Testis (tissue), 3 donors: Measurements from ENCODE around the gene PHF2. TPM values are rescaled to one million over a fixed set of nuclear protein-coding genes. Genes with fewer than 3 reads are reported as not detected.
A peak's percentile ranks its signal among the peaks of the same experiment; 100 is the strongest.

Experiments
- DNase-seq: peaks from one replicate; pipeline ENCODE4 v3.0.0-alpha.2; 2019
- H3K27ac ChIP-seq, 2 donors: fragments of 200-600 bp; sonication (generic); one replicate each; pipeline ENCODE4 v1.5.1; 2019
- H3K27me3 ChIP-seq: fragments of 200-600 bp; sonication (generic); one replicate; pipeline ENCODE4 v1.5.1; 2019
- H3K36me3 ChIP-seq: fragments of 200-600 bp; sonication (generic); one replicate; pipeline ENCODE4 v1.5.1; 2017; ENCODE audit warnings: low read depth; ENCODE audit errors: missing control alignments
- H3K4me1 ChIP-seq: fragments of 200-600 bp; sonication (generic); one replicate; pipeline ENCODE4 v1.5.1; 2019
- H3K4me3 ChIP-seq, 2 donors: fragments of 200-600 bp; sonication (generic); one replicate each; pipeline ENCODE4 v1.5.1; 2017 to 2019
- H3K9me3 ChIP-seq: fragments of 200-600 bp; sonication (generic); one replicate; pipeline ENCODE4 v1.5.1; 2017
- POLR2A ChIP-seq: fragments of 450-650 bp; IDR thresholded peaks from one replicate; pipeline ENCODE4 v1.6.1; 2017; ENCODE audit warnings: antibody characterized with exemption, mild to moderate bottlenecking, moderate library complexity
- WGBS, 2 donors: methylation state at CpG; one replicate each; pipeline ENCODE4 v1.1.5; 2018; 5-methylcytosine and 5-hydroxymethylcytosine counted together
- intact Hi-C: fragments of 100-400 bp; cut with DNase I; formaldehyde crosslinking; loops from one replicate; pipeline ENCODE4 v1.15.1; 2023; ENCODE audit warnings: low total_unique reads
- polyA plus RNA-seq: library from polyadenylated mRNA; stranded (reverse); fragments of 350-450 nt; fragmentation: Illumina TruSeq; extraction: RNeasy Lipid Tissue Mini Kit (QIAGEN cat#74804); gene quantifications from one replicate; pipeline ENCODE4 v1.2.3, GENCODE V29; 2014; ENCODE audit warnings: low read depth, low replicate concordance; ENCODE audit not compliant: insufficient read depth
- total RNA-seq, 2 donors: library from RNA; depleted of rRNA; stranded (reverse); fragments of >200 nt; gene quantifications; one replicate each; pipeline ENCODE4 v1.2.3, GENCODE V29; 2016
- TF ChIP-seq, protein P1 (sequence below), 3 experiments: fragments of 450-650 bp in 2 of 3; fragments of 200-600 bp in 1 of 3; sonication (generic) in 1 of 3; IDR thresholded peaks; one replicate each; pipeline ENCODE4 v1.5.1; 2016 to 2019; ENCODE audit warnings: antibody characterized with exemption in 3 of 3, mild to moderate bottlenecking in 2 of 3, moderate library complexity in 1 of 3

Gene PHF2
- total and polyA plus RNA-seq, 3 donors from 2014 or later: 19.6 to 22.1 (median 20.6) TPM

DNA sequence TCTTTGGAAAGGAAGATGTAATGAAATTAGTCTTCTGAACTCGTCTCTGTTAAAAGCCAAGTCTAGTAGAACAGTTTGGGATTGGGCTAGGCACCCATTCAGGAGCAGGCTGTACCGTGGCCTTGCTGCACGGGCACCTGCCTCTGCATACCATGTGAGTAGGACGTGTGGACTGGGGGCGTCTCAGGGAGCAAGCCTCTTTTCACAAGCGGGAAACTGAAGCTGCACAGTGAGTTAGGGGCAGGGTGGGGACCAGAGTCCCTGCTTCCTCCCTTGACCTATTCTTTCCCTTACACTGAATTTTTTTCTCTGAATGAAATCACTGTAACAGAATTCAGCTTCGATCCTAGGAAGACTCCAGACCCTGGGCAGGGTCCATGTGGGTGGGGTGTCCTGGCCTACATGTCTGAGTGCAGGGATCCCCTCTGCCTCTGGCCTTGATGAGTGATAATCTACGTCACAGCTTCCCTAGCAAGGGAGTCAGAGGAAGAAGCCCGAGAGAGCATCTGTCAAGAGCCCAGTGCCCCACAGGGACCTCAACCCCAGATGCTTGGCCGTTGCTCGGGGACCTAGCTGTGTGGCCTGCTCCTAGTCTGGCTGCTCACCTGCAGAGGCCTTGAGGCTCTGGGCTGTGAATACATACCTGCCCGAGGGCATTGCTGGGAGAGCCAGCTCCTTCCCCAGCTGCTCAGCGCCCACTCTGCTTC lies 15.1 kb downstream of the PHF2 start:
- TF ChIP-seq, protein P1, sequence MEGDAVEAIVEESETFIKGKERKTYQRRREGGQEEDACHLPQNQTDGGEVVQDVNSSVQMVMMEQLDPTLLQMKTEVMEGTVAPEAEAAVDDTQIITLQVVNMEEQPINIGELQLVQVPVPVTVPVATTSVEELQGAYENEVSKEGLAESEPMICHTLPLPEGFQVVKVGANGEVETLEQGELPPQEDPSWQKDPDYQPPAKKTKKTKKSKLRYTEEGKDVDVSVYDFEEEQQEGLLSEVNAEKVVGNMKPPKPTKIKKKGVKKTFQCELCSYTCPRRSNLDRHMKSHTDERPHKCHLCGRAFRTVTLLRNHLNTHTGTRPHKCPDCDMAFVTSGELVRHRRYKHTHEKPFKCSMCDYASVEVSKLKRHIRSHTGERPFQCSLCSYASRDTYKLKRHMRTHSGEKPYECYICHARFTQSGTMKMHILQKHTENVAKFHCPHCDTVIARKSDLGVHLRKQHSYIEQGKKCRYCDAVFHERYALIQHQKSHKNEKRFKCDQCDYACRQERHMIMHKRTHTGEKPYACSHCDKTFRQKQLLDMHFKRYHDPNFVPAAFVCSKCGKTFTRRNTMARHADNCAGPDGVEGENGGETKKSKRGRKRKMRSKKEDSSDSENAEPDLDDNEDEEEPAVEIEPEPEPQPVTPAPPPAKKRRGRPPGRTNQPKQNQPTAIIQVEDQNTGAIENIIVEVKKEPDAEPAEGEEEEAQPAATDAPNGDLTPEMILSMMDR (IDR thresholded peaks at IDR 0.05): no peak
- no peak for TF ChIP-seq POLR2A
- DNase-seq: no peak
- no peak overlapping the region for H3K27ac ChIP-seq
- no peak overlapping the region for H3K4me3 ChIP-seq
- intact Hi-C loops: no loop called here
- no peaks in the 10 kb centered on the region for H3K27me3 ChIP-seq
- H3K36me3 ChIP-seq: no peaks in the 10 kb centered on the region
- no peaks in the 10 kb centered on the region for H3K9me3 ChIP-seq
- WGBS, 2 donors: 49 to 70% methylated on average over 13 of the region's 13 CpGs
- H3K4me1 ChIP-seq: peaks cover 7% of the 10 kb centered on the region

DNA sequence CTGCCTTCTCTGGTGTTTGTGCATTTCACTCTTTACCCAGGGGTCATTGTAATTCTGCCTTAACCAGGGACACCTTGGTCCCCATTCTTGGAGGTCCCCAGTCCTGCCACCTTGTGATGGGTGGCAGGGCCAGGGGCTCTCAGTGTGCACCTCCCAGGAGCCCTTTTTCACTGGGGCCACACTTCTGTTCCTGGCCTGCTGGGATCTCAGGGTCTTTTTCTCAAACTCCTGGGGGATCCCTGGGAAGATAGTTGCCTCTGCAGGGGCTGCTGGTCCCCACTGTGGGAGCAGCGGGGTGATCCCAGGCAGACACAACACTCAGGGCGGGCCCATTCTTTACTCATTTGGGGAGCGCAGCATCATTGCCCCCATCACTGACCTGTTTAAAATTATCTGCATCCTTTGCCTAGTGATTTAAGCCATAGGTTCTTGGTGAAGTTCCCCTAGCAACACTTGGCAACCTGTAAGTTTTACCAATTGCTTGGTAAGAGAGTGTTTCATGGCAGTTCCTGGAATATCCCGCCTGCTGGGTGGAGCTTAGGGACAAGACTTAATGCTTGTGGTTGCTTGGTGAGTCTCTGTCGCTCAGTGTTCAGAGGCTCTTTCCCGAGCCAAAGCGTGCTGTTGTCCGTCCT lies 15.7 kb downstream of the PHF2 start:
- TF ChIP-seq, protein P1 (IDR thresholded peaks at IDR 0.05): no peak
- no peak for TF ChIP-seq POLR2A
- Histone ChIP-seq H3K4me1 (peaks cover 7% of the 10 kb centered on the region), H3K27me3 (no peaks in the 10 kb centered on the region), H3K27ac (no peak overlapping the region), H3K9me3 (no peaks in the 10 kb centered on the region), H3K4me3 (no peak overlapping the region), H3K36me3 (no peaks in the 10 kb centered on the region)
- intact Hi-C loops: no loop called here
- DNase-seq: no peak
- 83 to 94% methylated on average over 8 of the region's 8 CpGs for WGBS, 2 donors

DNA sequence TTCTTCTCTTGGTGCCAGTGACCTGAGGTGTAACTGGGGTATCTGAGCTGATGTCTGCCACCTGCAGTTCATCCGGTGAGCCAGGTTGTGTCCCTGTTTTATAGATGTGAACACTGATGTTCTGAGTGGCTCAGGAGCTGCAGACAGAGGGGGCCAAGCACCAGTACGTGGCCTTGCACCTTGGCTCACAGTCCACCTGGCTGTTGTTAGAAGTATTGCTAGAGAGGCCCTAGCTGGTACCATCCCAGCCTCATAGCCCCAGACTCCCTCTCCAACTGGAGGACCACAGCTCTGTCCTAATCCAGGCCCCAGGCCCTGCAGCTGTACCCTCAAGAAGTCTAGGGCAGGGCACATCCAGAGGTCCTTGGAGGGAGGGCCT lies 16.2 kb downstream of the PHF2 start:
- WGBS, 2 donors: 80 to 92% methylated on average over 1 to 2 of the region's 2 CpGs

DNA sequence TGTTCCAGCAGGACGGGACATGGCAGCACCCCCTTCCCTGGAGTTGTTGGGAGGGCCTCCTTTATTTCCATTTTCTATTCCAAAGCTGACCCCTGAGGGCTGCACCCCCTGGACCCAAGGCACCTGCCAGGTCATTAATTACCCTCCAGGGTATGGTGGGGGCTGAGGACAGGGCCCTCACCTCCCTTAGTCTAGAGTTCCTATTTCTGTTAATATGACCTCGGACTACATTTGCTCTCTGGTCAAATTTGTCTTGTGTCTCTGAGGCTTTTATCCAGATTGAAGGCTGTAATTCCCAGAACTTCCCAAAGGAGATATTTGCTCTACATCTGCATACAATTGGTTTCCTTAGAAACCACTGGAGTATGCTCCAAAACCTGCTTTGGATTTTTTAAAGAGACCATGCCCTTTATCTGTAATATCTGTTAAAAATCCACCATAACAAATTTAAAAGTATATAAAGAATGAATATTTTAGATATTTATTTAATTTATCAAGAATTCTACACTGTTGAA lies 16.8 kb downstream of the PHF2 start:
- no peak for TF ChIP-seq POLR2A
- TF ChIP-seq, protein P1 (IDR thresholded peaks at IDR 0.05): no peak
- peaks cover 7% of the 10 kb centered on the region for H3K4me1 ChIP-seq
- 71 to 95% methylated on average over 2 of the region's 2 CpGs for WGBS, 2 donors

More for the DNA sequence above, 16.2 kb downstream of the PHF2 start:
- no peaks in the 10 kb centered on the region for H3K36me3 ChIP-seq
- H3K27me3 ChIP-seq: no peaks in the 10 kb centered on the region
- H3K4me3 ChIP-seq: no peak overlapping the region
- no peak overlapping the region for H3K27ac ChIP-seq
- TF ChIP-seq POLR2A: no peak
- TF ChIP-seq, protein P1 (IDR thresholded peaks at IDR 0.05): peak in 1 of 3 experiments; percentile 4
- intact Hi-C loops: no loop called here
- H3K9me3 ChIP-seq: no peaks in the 10 kb centered on the region
- DNase-seq: no peak
- H3K4me1 ChIP-seq: peaks cover 7% of the 10 kb centered on the region

More for the DNA sequence above, 16.8 kb downstream of the PHF2 start:
- no peak for DNase-seq
- Histone ChIP-seq H3K27ac (no peak overlapping the region), H3K27me3 (no peaks in the 10 kb centered on the region), H3K36me3 (no peaks in the 10 kb centered on the region), H3K4me3 (no peak overlapping the region), H3K9me3 (no peaks in the 10 kb centered on the region)
- intact Hi-C loops: no loop called here
